GM23338 (cell line): ENCODE data around the gene AGER.

Experiments
- CREB1 ChIP-seq: fragments of 250-450 bp; sonication (Bioruptor Pico); IDR thresholded peaks from 2 replicates; pipeline ENCODE4 v1.5.0; 2020; ENCODE audit warnings: low read depth, mild to moderate bottlenecking, moderate library complexity
- CTCF ChIP-seq, 2 experiments: fragments of 200-600 bp in 1 of 2; sonication (generic) in 1 of 2; conservative IDR thresholded peaks; 2 replicates each; pipeline versions ENCODE4 v1.5.1 to v1.6.1; 2016 to 2017; ENCODE audit warnings: antibody characterized with exemption in 2 of 2, low read depth in 2 of 2, mild to moderate bottlenecking in 2 of 2, moderate library complexity in 1 of 2
- EZH2 ChIP-seq: fragments of 200-600 bp; sonication (generic); IDR thresholded peaks from one replicate; pipeline ENCODE4 v1.8.0; 2017; ENCODE audit warnings: antibody characterized with exemption, mild to moderate bottlenecking, low read depth; ENCODE audit not compliant: unreplicated experiment
- EZH2phosphoT487 ChIP-seq: fragments of 200-600 bp; sonication (generic); IDR thresholded peaks from one replicate; pipeline ENCODE4 v1.8.1; 2018; ENCODE audit warnings: antibody characterized with exemption; ENCODE audit not compliant: unreplicated experiment
- JUNB ChIP-seq: IDR thresholded peaks from one replicate; pipeline ENCODE4 v1.6.1; 2016; ENCODE audit warnings: antibody characterized with exemption; ENCODE audit not compliant: unreplicated experiment
- NANOG ChIP-seq: IDR thresholded peaks from 2 replicates; pipeline ENCODE4 v1.6.1; 2016; ENCODE audit warnings: antibody characterized with exemption, borderline replicate concordance
- POLR2AphosphoS5 ChIP-seq: IDR thresholded peaks from 2 replicates; pipeline ENCODE4 v1.6.1; 2016; ENCODE audit warnings: antibody characterized with exemption, low read depth
- REST ChIP-seq: IDR thresholded peaks from one replicate; pipeline ENCODE4 v1.6.1; 2018; ENCODE audit warnings: antibody characterized with exemption; ENCODE audit not compliant: unreplicated experiment

- TF ChIP-seq CTCF (conservative IDR thresholded peaks at IDR 0.05; ENCODE audit: low read depth in 2 of 2) (peak; percentile 16 to 28; a peak in 1 of 4 replicates), EZH2 (no peak), REST (no peak), POLR2AphosphoS5 (no peak), JUNB (no peak), CREB1 (CRISPR knock-in tag) (no peak), EZH2phosphoT487 (no peak), NANOG (no peak)
Measured at GRCh38 chr6:32196682-32197616, 12.9 kb upstream of the AGER start.
